Activated CD8-positive, alpha-beta memory T cell treated with anti-CD3 and anti-CD28 coated beads, Interleukin-2, amount 50 U/mL, for 4 hours (primary cell): Measurements from ENCODE around the gene TPPP.

Experiments
- DNase-seq: peaks from one replicate; pipeline ENCODE4 v3.0.0-alpha.2; 2020

Gene TPPP

DNA sequence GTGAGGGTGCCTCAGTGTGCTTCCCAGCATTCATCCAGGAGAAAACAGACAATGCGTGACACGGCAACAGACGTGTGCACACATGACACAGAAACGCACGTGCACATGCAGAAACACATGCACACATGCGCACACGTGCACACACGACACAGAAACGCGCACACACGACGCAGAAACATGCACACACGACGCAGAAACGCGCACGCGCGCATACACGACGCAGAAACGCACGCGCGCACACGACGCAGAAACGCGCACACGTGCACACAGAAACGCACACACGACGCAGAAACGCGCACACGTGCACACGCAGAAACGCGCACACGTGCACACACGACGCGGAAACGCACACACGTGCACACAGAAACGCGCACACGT is 16.5 kb downstream of the TPPP start:
- no peak for DNase-seq

- DNase-seq, result peak; percentile 9
Observed at GRCh38 chr5:675871-676698, 17.1 kb downstream of the TPPP start.

GRCh38 chr5:675111-675870 is 17.9 kb downstream of the TPPP start:
- DNase-seq, result peak; percentile 7

DNA sequence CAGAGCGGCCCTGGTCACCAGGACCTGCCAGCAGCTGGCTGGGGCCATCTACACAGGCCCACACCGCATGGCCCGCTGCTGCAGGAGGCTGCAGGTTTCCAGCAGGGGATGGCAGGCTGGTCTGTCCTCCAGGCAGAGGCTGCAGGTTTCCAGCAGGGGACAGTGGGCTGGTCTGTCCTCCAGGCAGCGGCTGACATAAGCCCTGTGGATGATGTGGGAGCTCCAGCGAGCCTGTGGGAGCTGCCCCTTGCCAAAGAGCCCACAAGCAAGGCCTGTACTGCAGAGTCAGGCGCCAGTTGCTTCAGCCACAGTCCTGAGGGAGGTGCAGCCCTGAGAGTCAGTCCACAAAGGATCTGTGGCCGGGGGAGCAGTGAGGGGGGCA is 18.5 kb downstream of the TPPP start:
- peak; percentile 11 for DNase-seq

- no peak for DNase-seq
Observed at GRCh38 chr5:673831-674629, 19.1 kb downstream of the TPPP start.

GRCh38 chr5:673161-673830 is 19.9 kb downstream of the TPPP start:
- no peak for DNase-seq

DNA sequence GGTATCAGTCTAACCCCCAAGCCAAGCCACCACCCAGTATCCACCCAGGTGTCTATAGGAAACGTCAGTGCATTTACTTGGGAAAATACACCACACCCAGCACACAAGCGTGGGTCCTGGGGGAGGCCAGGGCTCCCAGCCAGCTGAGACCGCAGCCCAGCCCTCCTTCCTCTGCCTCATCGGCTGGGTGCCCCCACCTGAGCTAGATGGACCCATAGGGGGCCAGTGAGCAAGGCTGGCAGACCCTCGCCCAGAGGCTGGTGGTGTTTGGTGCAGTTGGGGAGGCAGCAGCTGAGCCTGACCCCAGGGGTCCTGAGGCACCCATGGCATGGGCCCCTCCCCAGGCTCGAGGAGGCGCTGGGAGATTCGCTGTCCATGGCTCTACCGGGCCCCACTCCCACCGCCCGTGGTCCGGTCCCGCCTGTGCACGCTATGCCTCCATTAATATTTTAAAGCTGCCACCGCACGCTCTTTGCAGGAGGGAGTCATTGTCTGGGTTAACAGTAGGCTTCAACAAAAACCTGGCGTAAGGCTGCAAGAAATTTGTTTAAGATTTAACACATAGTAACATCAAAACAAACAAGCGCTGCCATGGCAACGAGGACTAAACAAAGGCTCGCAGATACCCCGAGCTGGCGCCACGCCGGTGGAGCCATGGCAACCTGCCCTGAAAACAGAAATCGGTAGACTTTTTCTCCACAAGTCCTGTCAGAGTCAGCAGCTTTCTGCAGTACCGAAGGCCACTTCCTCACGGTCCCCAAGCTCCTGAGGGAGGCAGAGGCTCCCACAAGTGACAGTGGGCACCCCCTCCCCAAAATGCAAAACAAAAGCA is 20.6 kb downstream of the TPPP start:
- DNase-seq, result peak; percentile 65

DNA sequence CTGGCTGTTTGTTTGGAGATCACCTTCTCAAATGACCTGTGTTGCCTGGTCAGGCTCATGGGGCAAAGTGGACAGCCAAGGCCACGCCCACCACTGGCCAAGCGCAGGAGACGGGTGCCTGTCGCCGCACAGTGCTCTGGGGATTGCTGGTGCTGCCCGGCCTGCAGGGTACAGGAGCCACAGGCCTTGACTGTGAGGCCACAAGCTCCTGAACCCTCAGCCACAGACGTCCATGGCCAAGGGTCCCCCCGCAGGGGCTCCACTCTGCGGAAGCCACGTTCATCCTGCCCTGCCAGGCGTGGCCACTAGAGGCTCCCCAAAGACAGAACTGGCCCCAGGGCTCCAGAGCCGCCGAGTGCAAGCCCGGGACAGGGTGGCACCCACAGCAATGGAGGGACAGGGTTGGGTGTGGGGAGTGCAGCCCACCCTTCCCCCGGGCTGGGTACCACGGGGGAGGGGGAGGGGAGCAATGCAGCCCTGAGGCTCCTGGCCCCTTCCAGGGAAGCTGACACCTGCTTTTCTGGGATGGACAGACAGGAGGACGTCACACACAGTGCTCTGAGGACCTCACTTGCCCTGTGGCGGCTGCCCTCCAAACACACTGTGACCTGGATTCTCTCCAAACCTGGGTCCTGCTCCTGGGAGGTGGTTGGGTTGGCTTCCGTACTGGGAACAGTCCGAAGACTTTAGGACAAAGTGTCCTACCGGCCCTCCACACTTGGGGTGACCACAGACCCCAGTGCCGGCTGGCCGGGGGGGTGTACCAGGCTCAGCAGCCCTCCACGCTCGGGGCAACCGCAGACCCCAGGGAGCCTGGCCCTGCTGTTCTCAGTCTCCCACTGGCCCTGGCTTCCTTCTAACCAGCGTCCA is 21.5 kb downstream of the TPPP start:
- DNase-seq, result peak; percentile 66

DNA sequence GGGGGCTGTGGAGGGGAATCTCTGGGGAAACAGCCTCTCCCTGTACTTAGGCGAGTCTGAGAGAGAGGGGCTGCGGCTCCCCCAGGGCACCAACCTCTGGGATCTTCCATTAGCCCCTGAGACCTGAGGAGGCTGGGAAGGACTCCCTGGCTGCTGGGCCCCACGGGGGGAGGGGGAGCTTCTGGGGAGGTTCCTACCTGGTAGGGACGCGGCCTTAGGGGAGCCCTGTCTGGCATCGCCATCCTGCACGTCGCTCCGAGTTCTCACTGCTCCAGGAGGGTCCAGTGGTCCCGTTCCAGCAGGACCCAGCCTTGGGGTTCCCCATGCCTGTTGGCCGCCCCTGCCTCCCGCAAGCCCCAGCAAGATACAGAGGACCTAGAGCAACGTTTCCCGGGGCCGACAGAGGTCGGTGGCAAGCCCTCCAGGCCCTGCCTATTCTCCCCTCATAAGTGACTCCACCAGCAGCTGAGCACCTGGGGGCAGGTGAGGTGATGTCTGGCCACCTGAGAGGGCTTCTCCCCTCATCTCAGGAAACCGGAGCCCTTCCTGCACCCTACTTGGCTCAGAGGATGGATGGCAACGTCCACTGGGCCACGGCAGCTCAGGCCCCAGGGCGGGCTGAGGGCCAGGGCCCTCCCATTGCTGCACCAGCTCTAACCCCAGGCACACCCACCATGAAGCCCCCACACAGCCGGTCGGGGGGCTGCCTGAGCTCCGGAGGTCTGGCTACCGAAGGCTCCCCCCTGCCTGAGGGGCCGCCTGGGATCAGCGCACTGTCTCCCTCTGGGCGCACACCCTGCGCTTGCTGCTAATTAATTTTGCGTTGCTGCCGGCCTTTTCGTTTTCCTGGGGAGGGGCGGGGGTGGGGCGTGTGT is 22.5 kb downstream of the TPPP start:
- peak; percentile 11 for DNase-seq

GRCh38 chr5:669842-670395 is 23.2 kb downstream of the TPPP start:
- peak; percentile 13 for DNase-seq

GRCh38 chr5:669111-669841 is 23.9 kb downstream of the TPPP start:
- peak; percentile 53 for DNase-seq

- no peak for DNase-seq
Observed at GRCh38 chr5:668283-668995, 24.7 kb downstream of the TPPP start.

- no peak for DNase-seq
Observed at GRCh38 chr5:666816-667498, 26.2 kb downstream of the TPPP start.

- no peak for DNase-seq
Observed at GRCh38 chr5:665956-666711, 27.0 kb downstream of the TPPP start.

GRCh38 chr5:665541-665955 is 27.6 kb downstream of the TPPP start:
- no peak for DNase-seq

- DNase-seq, result no peak
Observed at GRCh38 chr5:664994-665360, 28.2 kb downstream of the TPPP start.
